OCI-LY1 (cell line): ENCODE measurements around the gene ZNF300.

Source experiments
- CTCF ChIP-seq: fragments of 200-600 bp; sonication (generic), shearing (Covaris generic); IDR thresholded peaks from 2 replicates; pipeline ENCODE4 v1.5.1; 2017; ENCODE audit warnings: mild to moderate bottlenecking, antibody characterized with exemption, low read length, moderate library complexity, mixed read lengths
- EZH2 ChIP-seq: fragments of 200-600 bp; sonication (generic), shearing (Covaris generic); IDR thresholded peaks from 2 replicates; pipeline ENCODE4 v1.8.0; 2017; ENCODE audit warnings: borderline replicate concordance, mixed run types, mild to moderate bottlenecking, antibody characterized with exemption, low read length, moderate library complexity, mixed read lengths

- TF ChIP-seq CTCF, result no peak
- TF ChIP-seq EZH2, result no peak
These were observed 41.2 kb upstream of the ZNF300 start for GRCh38 chr5:150945947-150946346.
